PC-9 (cell line): ENCODE measurements around the gene DUSP14. TPM values are rescaled to one million over a fixed set of nuclear protein-coding genes. Genes with fewer than 3 reads are reported as not detected.

Source experiments
- BruUV-seq: library from RNA; stranded (reverse); fragments of 400-500 nt; replicated peaks from 2 replicates; lab custom pipeline; 2021; lab: Mats Ljungman, UMichigan
- CTCF ChIA-PET: fragments of 300-600 bp; sonication (Branson Sonifier 250); formaldehyde crosslinking; loops from one replicate; lab custom pipeline; 2022; ENCODE audit warnings: antibody characterized with exemption; lab: Charles Lee
- POLR2A ChIA-PET: fragments of 300-600 bp; sonication (Branson Sonifier 250); formaldehyde crosslinking; loops from one replicate; lab custom pipeline; 2022; ENCODE audit warnings: antibody characterized with exemption; ENCODE audit not compliant: unreplicated experiment; lab: Charles Lee
- DNase-seq, 2 experiments: peaks; one replicate each; pipeline versions ENCODE4 v3.0.0 to v3.0.0-alpha.2; 2015 to 2022; ENCODE audit warnings: mixed read lengths in 1 of 2
- H2AFZ ChIP-seq: fragments of 200-600 bp; sonication (generic); 2 replicates; pipeline ENCODE4 v1.8.1; 2017; ENCODE audit warnings: antibody characterized with exemption
- H3F3A ChIP-seq: fragments of 200-600 bp; sonication (generic); 2 replicates; pipeline ENCODE4 v1.8.1; 2017; ENCODE audit warnings: antibody characterized with exemption, mild to moderate bottlenecking, low read depth; ENCODE audit not compliant: insufficient read depth
- H3K27ac ChIP-seq: fragments of 200-600 bp; sonication (generic); 2 replicates; pipeline ENCODE4 v1.6.1; 2016; ENCODE audit warnings: mixed run types
- H3K27me3 ChIP-seq: fragments of 200-600 bp; sonication (generic); 2 replicates; pipeline ENCODE4 v1.6.1; 2016; ENCODE audit warnings: low read depth, mixed run types; ENCODE audit not compliant: insufficient read depth
- H3K36me3 ChIP-seq: fragments of 200-600 bp; sonication (generic); 2 replicates; pipeline ENCODE4 v1.6.1; 2016; ENCODE audit warnings: low read depth, mixed run types
- H3K4me1 ChIP-seq: fragments of 200-600 bp; sonication (generic); replicated peaks from 2 replicates; pipeline ENCODE4 v1.6.1; 2016; ENCODE audit warnings: mixed run types; ENCODE audit not compliant: insufficient read depth
- H3K4me2 ChIP-seq: fragments of 200-600 bp; sonication (generic); 2 replicates; pipeline ENCODE4 v1.6.1; 2017; ENCODE audit warnings: mixed run types
- H3K4me3 ChIP-seq: fragments of 200-600 bp; sonication (generic); 2 replicates; pipeline ENCODE4 v1.6.1; 2016; ENCODE audit warnings: mixed run types
- H3K79me2 ChIP-seq: fragments of 200-600 bp; sonication (generic); 2 replicates; pipeline ENCODE4 v1.6.1; 2017; ENCODE audit warnings: low read depth, mixed run types
- H3K9me2 ChIP-seq: fragments of 200-600 bp; sonication (generic); 2 replicates; pipeline ENCODE4 v1.8.1; 2017; ENCODE audit warnings: mild to moderate bottlenecking; ENCODE audit not compliant: insufficient read depth
- H3K9me3 ChIP-seq: fragments of 200-600 bp; sonication (generic); 2 replicates; pipeline ENCODE4 v1.8.1; 2016; ENCODE audit warnings: low read depth; ENCODE audit not compliant: insufficient read depth
- H4K20me1 ChIP-seq: fragments of 200-600 bp; sonication (generic); 2 replicates; pipeline ENCODE4 v1.8.1; 2017; ENCODE audit not compliant: insufficient read depth
- EZH2 ChIP-seq: fragments of 200-600 bp; sonication (generic); IDR thresholded peaks from 2 replicates; pipeline ENCODE4 v1.8.0; 2017; ENCODE audit warnings: antibody characterized with exemption, low read depth
- intact Hi-C: fragments of 100-400 bp; cut with micrococcal nuclease; formaldehyde crosslinking; loops from one replicate; pipeline ENCODE4 v1.10.0; 2022; ENCODE audit not compliant: unreplicated experiment
- total RNA-seq: library from RNA; stranded (reverse); gene quantifications from 2 replicates; pipeline ENCODE4 v1.2.3, GENCODE V29; 2021
- TF ChIP-seq, protein P1 (sequence below): fragments of 200-600 bp; sonication (generic); conservative IDR thresholded peaks from 2 replicates; pipeline ENCODE4 v1.6.1; 2017; ENCODE audit warnings: mixed run types, antibody characterized with exemption, mild to moderate bottlenecking, moderate library complexity

DUSP14 gene
- total RNA-seq, 1 experiment from 2014 or later, result 23.3 TPM

DNA sequence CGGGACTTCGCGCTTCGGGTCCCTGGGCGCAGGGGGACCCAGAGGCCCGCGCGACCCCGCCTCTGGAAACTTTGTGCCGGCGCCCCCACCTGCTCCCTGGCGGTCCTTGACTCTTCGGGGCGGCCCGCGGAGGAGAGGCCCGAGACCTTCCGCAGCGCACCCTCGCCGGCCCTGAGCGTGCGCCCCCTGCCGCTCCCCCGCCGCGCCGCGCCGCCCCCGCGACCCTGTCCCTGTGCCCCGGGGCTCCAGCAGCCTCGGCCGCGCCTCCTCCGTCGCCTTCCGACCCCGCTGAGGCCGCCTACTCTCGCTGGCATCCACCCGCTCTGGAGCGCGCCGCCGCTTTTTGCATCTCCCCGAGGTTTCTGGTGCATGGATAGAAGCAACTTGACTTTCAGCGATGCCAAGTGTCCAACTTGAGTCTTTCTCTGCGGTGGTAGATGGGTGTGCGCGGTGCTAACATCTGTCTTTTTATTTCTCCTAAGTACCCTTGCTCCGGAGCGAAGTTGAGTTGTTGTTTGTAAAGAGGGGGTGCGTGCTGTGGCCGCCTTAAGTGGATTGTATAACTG lies 414 bp downstream of the DUSP14 start:
- Histone ChIP-seq H4K20me1 (peaks cover 18% of the 10 kb centered on the region), H3K4me2 (peak overlapping the region; percentile 98), H3K9me2 (no peaks in the 10 kb centered on the region), H3K9me3 (0 out of 2 replicates have a peak, but pooled peaks cover 5% of the 10 kb centered on the region), H3F3A (peaks cover 73% of the 10 kb centered on the region), H3K79me2 (peaks cover 48% of the 10 kb centered on the region), H3K4me1 (peaks cover 62% of the 10 kb centered on the region), H2AFZ (no peak overlapping the region), H3K36me3 (no peaks in the 10 kb centered on the region), H3K27ac (peak overlapping the region; percentile 66), H3K27me3 (no peaks in the 10 kb centered on the region), H3K4me3 (peak overlapping the region; percentile 87)
- CTCF ChIA-PET, result no interaction called here
- POLR2A ChIA-PET, result interaction anchor here (0.6 kb wide), 1 partner anchor 131 kb away, joined by 3 read pairs; no protein-coding TSS in a partner anchor
- no TSS peak for BruUV-seq
- intact Hi-C loops, result no loop called here
- no peak for TF ChIP-seq EZH2
- TF ChIP-seq, protein P1, sequence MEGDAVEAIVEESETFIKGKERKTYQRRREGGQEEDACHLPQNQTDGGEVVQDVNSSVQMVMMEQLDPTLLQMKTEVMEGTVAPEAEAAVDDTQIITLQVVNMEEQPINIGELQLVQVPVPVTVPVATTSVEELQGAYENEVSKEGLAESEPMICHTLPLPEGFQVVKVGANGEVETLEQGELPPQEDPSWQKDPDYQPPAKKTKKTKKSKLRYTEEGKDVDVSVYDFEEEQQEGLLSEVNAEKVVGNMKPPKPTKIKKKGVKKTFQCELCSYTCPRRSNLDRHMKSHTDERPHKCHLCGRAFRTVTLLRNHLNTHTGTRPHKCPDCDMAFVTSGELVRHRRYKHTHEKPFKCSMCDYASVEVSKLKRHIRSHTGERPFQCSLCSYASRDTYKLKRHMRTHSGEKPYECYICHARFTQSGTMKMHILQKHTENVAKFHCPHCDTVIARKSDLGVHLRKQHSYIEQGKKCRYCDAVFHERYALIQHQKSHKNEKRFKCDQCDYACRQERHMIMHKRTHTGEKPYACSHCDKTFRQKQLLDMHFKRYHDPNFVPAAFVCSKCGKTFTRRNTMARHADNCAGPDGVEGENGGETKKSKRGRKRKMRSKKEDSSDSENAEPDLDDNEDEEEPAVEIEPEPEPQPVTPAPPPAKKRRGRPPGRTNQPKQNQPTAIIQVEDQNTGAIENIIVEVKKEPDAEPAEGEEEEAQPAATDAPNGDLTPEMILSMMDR, result no peak; the same call in 1 of the 2 replicates
- DNase-seq, result peak in 1 of 2 experiments; percentile 64

DNA sequence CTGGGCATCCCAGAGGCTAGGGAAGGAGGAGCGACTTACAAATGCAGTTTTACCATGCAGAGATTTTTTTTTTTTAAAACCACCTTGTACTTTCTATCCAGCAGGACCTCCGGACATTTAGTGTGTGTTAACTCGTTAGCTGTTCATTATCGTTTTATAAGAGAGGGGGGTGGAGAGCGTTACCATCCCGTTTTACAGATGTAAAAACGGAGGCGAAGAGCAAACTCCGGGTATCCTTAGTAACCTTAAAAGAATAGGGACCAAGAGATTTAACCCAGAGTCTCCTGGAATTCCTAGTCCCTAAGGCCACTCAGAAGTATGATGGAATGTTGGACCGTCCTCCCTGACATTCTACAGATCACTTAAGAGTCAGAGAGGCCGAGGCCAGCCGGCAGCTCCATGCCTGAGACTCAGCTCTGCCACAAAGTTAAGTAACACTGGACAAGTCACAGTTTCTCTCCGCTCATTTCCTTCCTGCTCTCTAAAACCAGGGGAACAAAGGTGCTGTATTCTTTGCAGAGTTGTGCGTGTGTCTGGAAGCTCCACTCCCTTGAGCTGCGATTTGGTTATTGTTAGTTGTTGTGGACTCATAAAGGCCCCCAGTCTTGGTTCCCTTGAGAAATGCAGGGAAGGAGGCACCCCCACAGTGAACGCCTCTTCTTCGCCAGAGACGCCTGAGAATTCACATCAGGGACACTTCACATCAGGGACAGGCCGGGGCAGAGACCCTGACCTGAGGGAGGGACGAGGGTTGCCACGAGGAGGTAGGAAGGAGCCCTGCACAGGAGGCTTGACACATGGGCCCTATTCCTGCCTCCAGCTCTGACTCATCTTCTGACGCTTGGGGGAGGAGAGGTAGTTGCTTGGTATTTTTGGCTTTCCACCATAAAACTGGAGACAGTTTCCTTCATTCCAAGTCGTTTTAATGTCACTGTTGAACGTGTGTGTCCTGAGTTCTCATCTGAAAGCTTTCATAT lies 1.2 kb downstream of the DUSP14 start:
- Histone ChIP-seq H3F3A (peaks cover 68% of the 10 kb centered on the region), H3K9me2 (no peaks in the 10 kb centered on the region), H3K36me3 (no peaks in the 10 kb centered on the region), H3K27me3 (no peaks in the 10 kb centered on the region), H4K20me1 (peaks cover 21% of the 10 kb centered on the region), H3K27ac (peak overlapping the region; percentile 66), H3K4me2 (peak overlapping the region; percentile 98), H3K79me2 (peaks cover 56% of the 10 kb centered on the region), H3K4me3 (peak overlapping the region; percentile 87), H3K9me3 (0 out of 2 replicates have a peak, but pooled peaks cover 5% of the 10 kb centered on the region), H3K4me1 (peaks cover 64% of the 10 kb centered on the region), H2AFZ (peak overlapping the region; percentile 57; the same call in 1 of the 2 replicates)
- DNase-seq, result peak; percentile 50 to 87
- TSS peak; percentile 39 for BruUV-seq
- POLR2A ChIA-PET, result interaction anchor here (0.6 to 1.0 kb wide), 3 partner anchors 53 to 215 kb away, joined by 4 to 10 read pairs (median 4); no protein-coding TSS in a partner anchor
- TF ChIP-seq, protein P1, result no peak
- no peak for TF ChIP-seq EZH2
- CTCF ChIA-PET, result interaction anchor here (0.5 kb wide), 1 partner anchor 95 kb away, joined by 5 read pairs; no protein-coding TSS in a partner anchor
- intact Hi-C loops, result no loop called here

DNA sequence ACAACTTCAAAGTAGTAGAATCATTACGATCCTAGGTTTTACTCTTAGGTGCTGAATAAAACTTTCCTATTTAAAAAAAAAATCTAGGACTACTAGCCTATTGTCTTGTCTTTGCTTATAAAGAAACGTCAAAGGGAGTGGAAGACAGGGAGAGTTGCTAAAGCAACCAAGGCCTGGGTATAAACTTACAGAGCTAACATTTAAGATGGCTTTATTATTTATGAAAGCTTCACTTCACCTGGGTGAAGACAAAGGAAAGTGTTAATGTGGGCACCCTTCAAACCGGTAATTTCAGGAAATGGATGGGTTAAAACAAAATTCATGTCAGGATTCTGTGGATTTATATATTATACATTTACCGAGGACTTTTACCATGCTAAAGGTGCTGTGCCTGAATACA lies 2.5 kb downstream of the DUSP14 start:
- H3K36me3 ChIP-seq, result no peaks in the 10 kb centered on the region
- ChIA-PET POLR2A (no interaction called here), CTCF (no interaction called here)
- H3K9me3 ChIP-seq, result 0 out of 2 replicates have a peak, but pooled peaks cover 5% of the 10 kb centered on the region
- peak overlapping the region; percentile 98 for H3K4me2 ChIP-seq
- no peak for TF ChIP-seq EZH2
- TF ChIP-seq, protein P1, result no peak
- DNase-seq, result no peak
- peaks cover 61% of the 10 kb centered on the region for H3F3A ChIP-seq
- peak overlapping the region; percentile 87 for H3K4me3 ChIP-seq
- peak overlapping the region; percentile 66 for H3K27ac ChIP-seq
- H3K4me1 ChIP-seq, result peaks cover 64% of the 10 kb centered on the region
- no peaks in the 10 kb centered on the region for H3K27me3 ChIP-seq
- intact Hi-C loops, result no loop called here
- peaks cover 69% of the 10 kb centered on the region for H3K79me2 ChIP-seq
- BruUV-seq, result no TSS peak
- peaks cover 21% of the 10 kb centered on the region for H4K20me1 ChIP-seq
- no peak overlapping the region for H2AFZ ChIP-seq
- no peaks in the 10 kb centered on the region for H3K9me2 ChIP-seq
